HG03060 (cell line): Measurements from ENCODE around the gene FIGNL1.
"Not testable (repeated sequence)": the region's sequence is repeated elsewhere in the genome, so short reads cannot be mapped to it uniquely, and the experiment has no call there.

Experiments used
- ATAC-seq: cut with Tn5 transposase; IDR thresholded peaks from one replicate; pipeline ENCODE4 v1.9.1; 2021; ENCODE audit warnings: low read depth, moderate number of reproducible peaks; ENCODE audit not compliant: unreplicated experiment

FIGNL1 gene

DNA sequence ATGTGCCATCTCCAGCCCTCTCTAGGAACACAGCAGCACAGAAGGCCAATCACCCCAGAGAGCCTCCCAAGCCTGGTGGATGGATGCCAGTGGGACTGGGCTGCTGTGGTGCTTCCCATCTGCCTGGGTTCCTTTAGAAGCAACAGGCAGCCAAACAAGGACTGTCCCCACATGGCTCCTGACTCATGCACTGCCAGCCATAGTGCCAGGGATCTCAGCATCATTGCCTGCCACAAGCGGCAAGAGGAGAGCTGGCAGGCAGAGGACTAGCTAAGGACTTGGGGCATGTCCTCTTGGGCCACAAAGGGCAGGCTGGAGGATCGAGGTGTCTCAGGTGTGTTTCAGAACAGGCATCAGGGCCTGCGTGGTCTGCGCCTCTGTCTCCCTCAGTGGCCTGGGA lies 23.4 kb upstream of the FIGNL1 start:
- ATAC-seq: no peak

DNA sequence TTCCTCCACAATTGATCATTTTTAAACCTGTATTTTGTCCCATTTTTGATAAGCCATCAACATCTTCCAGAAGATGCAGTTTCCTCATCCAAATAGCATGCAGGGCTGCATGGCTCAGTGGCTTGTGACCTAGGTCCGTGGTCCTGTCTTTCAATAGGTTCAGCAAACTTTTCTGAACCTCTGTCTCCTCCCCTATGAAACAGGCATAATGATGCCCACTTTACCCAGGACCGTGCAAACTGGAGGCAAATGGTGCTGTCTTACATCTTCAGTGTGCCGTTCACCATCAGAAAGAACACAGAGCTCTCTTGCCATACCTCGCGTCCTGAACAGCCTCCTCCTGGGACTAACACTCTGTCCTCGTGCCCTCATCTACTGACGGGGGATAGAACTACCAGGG lies 22.3 kb upstream of the FIGNL1 start:
- ATAC-seq: no peak

DNA sequence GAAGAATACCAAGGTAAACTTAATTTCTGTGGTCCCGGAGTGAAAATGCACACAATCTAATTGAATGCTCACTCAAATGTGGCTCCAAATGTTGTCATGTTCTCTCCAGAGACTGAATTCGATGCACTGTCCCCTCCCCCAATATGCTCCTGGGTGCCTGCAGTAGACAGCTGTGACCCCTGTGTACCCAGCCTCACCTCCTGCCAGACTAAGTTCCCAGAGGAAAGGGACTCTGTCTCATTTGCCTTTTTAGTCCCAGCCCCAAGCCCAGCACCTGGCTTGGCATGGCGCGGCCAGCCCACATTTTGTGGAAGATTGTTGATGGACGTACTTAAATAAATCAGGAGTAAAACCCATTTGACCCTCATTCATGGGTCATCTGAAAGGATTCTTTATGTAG lies 21.8 kb upstream of the FIGNL1 start:
- no peak for ATAC-seq

DNA sequence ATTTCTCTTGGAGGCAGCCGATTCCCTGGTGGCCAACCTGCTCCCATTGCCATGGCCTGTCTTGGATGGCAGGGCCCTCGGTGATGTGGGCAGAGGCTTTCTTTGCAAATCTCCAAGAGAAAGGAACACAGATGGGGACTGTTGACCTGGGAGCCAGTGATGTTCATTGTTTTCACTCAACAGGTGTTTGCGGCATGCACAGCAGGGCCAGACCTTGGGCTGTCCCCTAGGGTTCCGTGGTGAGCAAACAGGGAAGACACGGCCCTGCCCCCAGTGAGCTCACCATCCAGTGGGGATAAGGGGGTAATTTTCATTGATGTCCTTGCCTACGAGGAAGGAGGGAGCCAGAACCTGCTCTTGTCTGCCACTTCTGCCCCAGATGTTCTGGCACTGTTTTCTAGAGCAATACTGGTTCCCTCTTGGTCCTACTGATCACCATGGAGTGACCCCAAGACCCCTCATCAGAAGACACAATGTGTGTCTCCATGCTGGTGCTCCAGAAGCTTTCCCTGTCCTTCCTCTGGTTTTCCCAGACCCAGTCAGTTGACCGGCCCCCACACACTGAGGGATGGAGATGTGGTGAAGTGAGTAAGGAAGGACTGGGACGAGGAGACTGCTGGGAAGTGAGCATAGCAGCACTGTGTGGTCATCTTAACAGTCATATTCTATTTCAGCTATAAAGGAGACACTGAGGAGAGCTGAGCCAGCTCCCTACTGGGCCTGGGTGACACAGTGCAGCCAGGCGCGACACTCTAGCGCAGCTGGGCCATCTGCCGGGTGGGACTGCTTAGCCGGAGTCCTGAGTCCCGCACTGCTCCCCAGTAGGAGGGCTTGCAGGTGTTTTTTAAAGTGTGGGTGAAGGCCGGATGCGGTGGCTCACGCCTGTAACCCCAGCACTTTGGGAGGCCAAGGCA lies 20.4 kb upstream of the FIGNL1 start:
- no peak for ATAC-seq

DNA sequence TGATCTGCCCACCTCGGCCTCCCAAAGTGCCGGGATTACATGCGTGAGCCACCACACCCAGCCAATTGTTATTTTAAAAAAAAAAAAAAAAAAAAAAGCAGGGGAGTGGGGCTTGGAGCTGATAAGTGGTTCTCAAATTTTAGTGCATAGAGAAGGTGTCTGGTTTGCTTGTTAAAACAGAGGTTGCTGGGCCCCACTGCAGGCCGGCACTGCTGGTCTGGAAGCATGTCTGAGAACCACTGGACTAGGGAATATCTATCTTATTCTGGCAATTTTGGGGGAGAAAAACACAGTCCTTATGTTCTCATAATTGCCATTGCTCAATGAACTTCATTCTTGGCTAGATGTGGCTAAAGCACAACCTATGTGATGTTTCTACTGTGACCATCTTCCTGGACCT lies 19.0 kb upstream of the FIGNL1 start:
- ATAC-seq: no peak

DNA sequence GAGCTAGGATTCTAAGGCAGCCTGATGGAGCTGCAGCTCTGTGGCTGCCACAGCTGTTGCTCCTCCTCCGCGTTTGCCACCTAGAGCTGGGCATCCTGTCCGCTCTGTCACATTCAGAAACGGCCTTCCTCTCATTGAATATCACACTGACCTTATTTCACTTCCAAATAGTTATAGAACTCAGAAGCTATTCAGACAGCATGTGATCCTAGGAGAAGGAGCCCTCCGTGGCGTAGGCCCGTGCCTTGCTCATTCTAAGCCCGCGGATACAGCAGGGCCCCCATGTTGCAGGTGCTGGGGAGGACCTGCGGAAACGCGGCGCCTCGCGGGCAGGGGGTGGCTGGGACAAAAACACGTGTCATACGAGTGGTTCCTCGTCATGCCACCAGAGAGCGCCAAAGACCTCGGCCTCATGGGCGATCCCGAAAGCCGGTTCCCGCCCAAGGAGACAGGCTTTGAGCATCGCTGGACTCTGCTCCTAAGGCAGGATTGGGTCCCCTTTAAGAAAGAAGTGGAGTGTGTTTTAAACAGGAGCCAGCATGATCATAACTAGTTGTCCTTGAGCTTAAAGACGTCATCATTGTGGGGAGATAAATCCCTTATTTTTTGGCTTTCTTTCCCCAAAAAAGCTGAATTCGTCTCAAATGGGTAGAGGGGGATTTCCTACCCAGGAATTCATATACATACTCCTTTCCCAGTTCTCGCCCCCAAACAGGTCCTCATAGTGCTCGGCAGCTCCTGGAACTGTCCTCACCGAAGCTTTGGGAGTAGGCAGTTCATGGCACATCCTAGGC lies 17.9 kb upstream of the FIGNL1 start:
- peak; percentile 64 for ATAC-seq

DNA sequence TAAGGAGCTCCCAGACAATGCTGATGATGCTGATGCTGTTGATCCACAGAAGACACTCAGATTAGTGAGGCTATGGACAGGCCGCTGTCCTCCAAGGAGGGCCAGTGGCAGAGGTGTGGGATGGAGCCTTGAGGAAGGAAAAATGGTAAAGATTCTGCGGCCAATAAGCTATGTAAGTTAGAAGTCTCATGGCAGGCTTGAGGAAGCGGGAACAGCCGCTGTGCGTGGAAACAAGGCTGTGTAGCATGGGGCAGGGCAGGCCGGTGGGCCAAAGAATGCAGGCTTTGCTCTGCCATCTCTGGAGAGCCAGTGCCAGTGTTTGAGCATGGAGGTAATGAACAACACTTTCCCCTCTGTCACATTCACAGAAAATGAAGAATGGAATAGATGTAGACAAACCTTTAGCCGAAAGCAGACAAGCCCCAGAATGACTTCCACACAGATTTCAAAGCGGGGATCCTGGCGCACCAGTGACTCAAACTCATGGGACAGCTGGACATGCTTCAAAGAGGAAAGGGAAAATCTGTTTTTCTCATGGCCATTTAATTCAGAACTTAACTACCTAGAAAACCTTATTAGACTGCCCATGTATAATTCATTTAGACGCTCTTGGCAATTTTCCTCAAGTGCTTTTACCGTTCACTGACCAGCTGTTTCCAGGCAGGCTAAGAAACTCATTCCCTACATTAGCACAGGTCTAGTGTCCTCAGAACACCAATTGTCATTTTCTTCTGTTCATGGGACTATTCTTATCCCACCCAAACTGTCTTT lies 16.9 kb upstream of the FIGNL1 start:
- no peak for ATAC-seq

DNA sequence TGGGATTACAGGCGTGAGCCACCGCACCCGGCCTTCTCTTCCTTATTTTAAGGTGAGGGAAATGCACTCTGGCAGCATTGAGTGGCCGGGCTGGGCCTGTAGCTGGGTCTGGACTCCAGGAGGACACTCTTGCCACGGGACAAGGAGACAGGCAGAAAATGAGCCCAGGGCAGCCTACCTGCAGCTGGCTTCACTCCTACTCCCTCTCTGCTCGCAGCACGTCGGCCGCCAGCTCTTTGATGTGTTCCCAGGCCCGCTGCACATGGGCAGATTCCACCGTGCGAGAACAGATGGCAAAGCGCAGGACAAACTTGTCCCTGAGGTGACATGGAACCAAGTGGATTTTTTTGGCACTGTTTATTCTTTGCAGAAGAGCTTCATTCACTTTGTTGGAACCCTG lies 12.9 kb upstream of the FIGNL1 start:
- ATAC-seq: no peak

DNA sequence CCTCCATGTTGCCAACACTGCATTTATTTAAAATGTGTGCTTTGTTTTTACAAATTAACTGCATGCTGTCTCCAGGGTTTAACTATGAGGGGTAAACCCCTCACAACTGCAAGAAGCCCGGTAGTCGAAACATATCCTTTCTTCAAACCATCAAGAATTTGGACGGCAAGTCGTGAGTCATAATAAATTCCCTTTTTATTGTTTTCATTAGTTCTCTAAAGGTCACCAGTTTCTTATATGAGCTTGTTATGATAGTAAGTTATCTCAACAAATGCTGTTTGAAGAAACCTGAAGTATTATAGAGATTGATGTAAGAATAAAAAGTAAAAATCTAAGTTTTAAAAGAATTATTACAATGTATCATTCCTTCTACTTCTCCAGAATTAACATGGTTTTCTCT lies 12.2 kb upstream of the FIGNL1 start:
- ATAC-seq: no peak

DNA sequence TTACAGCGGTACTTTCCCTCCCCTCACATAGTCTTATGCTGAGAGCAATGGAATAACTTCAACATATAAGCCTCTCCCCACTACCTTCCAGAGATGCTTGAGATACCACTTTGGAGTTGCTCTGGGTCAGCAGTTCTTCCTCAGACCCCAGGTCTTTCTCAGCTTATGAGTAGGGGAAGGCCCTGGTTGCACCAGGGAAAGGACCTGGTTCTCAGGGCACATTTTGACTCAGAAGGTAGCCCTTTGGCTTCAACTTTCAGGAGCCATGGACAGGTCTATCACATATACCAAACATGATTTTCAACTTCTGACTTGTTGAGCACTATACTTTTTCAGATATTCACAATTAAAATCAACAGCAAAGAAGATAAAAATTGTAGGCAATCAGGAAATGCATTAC lies 11.5 kb upstream of the FIGNL1 start:
- no peak for ATAC-seq

DNA sequence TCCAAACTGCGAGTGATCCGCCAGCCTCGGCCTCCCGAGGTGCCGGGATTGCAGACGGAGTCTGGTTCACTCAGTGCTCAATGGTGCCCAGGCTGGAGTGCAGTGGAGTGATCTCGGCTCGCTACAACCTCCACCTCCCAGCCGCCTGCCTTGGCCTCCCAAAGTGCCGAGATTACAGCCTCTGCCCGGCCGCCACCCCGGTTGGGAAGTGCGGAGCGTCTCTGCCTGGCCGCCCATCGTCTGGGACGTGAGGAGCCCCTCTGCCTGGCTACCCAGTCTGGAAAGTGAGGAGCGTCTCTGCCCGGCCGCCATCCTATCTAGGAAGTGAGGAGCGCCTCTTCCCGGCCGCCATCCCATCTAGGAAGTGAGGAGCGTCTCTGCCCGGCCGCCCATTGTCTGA lies 9.0 kb upstream of the FIGNL1 start:
- not testable (repeated sequence) for ATAC-seq

DNA sequence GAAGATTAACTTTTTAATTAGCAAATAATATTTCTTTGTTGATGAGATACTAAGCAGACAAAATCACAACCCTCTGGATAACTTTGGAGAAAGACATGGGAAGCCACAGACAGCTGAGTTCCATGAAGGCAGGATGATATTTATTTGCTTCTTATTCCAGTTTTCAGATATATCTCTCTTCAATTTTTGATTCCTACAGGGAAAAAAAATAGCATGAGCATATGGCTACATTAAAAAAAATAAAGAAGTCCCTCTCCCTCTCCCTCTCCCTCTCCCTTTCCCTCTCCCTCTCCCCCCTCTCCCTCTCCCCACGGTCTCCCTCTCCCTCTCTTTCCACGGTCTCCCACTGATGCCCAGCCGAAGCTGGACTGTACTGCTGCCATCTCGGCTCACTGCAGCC lies 8.5 kb upstream of the FIGNL1 start:
- not testable (repeated sequence) for ATAC-seq

DNA sequence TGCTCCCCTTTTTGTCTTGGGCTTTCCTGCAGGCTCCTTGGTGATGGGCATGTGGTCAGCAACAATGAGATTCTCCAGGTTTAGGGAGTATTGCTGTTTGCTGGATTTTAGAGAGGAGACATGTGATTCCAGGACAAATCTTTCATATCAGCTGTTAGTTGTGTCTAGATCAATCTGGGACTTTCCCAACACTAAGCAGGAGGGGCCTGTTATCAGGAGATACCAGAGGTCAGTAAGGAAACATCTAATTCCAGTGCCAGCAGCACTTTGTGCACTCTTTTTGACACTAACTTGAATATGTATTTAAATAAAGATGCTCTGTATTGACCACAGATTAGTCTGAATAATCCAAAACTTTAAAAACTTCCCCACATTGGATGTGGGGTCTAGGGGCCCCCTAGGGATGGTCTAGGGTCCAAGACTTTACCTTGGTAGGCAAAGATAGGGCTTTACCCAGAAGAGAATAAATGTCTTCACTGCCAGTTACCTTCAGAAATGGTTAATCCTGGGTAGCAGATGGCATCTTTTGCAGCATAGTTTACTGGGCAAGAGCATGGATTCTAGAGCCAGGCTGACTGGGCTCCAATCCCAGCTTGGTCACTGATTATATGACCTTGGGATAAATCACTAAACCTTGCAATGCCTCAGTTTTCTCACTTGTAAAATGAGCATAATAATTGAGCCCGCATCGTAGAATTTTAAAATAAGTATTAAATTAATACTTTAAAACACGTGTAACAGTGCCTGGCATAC lies 6.4 kb upstream of the FIGNL1 start:
- ATAC-seq: no peak

DNA sequence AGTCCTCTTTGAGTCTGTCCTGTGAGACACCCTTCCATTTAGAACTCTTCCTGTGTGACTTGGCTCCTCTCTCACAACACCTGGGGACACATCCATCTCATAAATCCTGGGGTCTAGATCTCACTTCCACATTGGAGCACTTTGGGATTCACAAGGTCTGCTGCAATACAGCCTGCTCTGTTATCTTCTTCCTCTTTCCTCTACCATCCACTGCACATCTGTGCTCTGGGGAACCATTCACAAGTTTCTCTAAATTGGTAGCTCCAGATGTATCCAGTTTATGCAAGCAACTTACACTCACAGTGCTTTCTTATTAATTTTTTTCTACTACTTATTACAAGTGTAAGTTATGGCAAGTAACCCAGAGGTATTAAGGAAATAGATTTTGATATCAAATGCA lies 5.5 kb upstream of the FIGNL1 start:
- no peak for ATAC-seq

DNA sequence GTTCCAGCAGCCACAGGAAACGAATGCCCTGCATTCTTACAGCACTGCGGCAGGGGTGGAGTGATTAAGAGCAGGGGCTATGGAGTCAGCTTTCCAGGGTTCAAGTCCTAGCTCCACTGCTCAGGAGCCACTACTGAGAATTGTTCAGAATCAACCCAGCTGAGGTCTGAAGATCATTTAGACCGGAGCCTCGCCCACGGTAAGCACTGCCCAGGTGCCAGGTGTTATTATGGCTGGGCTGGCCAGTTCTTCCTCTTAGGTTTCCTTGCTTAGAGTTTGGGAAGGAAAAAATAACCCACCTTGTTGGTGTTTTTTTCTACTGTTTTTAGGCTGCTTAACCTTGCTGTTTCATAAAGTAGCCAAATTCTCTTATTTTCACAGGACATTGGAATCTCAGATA lies 4.8 kb upstream of the FIGNL1 start:
- ATAC-seq: no peak

DNA sequence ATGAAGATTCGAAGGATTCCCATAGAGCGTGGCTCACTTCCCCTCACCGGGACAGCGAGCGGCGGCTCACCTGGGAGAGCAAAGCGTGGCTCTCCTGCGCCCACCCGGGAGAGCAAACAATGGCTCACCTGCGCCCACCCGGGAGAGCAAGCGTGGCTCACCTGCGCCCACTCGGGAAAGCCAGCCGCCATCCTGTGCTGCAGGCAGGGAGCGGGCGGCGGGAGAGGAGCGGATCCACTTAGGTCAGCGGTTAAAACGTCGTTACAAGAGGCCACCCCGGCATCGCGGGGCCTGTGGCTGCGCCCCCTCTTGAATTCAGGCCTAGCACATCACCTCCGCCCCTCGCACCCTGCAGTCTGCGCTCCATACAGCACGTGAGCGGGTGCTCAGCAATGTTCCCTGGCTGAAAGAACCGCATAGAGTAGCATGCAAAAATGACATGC lies 461 bp upstream of the FIGNL1 start:
- peak; percentile 4 for ATAC-seq

DNA sequence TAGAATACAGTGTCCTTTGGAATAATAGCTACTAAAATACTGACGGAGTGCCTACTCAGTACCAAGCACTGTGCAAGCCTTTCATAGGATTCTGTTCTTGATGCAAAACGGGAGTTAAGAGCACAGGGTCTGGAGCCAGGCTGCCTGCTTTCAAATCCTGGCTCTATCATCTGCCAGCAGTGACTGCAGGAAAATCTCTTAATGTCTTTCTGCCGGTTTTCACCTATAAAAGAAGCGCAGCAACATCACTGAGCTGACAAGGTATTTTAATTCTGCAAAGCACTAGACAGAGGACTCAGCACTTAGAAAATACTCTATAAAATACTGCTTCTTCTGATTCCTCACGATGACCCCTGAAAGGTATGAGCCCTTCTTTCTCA lies 659 bp downstream of the FIGNL1 start:
- ATAC-seq: peak; percentile 1

DNA sequence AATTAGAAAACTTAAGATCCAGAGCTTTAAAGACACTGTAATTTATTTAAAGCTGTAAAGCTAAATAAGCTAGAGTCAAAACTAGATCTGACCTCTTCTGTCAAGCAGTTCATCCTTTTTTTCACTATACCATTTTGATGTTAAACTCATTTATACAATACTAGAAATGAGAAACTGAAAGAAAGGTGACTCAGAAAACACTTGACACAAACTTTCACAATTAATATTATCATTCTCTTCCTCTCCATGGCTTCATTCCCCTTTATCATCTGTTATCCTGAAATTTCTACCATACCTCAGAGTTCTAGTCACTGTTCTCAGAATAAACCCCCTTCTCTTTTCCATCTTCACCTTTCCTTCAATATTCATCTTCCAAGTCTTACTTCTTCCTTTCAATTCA lies 1.3 kb downstream of the FIGNL1 start:
- ATAC-seq: peak; percentile 27

DNA sequence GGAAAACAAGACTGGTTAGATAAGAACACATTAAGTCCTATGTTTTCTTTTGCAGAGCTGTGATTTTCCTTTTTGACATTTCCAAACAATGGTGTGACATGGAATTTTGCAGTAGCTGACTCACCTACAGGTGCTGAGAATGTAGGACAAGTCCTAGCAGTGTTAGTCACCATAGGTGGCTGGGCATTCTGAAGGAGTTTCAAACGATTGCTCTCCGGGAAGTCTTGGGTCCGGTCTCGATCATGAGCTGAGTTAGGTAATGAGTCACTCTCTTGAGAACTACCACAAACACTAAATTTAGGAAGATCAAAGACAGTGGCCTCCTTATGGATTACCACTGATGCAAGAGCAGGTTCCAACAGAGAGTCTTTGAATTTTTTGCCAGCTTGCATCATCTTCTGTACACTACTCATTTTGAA lies 3.6 kb downstream of the FIGNL1 start:
- peak; percentile 55 for ATAC-seq

DNA sequence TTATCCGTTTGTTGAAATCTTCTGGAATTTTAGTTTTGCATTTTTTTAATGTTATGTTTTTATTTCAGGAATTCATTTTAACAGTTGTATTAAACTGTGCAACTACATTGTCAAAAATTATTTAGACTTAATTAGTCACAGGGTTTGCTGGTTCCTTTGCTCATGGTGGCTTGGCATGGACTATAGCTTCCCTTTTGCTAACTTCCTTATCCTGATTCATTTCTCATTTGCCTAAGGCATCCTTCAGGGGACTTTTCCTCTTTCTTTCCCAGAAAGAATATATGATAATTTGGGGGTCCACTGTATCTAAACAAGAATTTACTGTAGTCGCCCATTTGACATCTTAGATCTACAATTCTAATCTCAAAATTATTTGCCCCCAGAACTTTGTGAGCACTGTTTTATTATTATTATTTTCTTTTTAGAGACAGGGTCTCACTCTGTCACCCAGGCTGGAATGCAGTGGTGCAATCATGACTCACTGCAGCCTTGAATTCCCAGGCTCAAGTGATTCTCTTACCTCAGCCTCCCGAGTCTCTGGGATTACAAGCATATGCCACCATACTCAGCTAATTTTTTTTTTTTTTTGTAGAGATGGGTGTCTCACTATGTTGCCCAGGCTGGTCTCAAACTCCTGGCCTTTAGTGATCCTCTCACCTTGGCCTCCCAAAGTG lies 13.9 kb downstream of the FIGNL1 start:
- ATAC-seq: no peak
